H1 (cell line): ENCODE results near the gene LHFPL2. TPM values are rescaled to one million over a fixed set of nuclear protein-coding genes. Genes with fewer than 3 reads are reported as not detected.

Source experiments
- CTCF ChIA-PET: fragments of 300-600 bp; sonication (Branson Sonifier 250); formaldehyde crosslinking; loops from one replicate; lab custom pipeline; 2021; ENCODE audit not compliant: partially characterized antibody; lab: Charles Lee
- POLR2A ChIA-PET: fragments of 300-600 bp; sonication (Branson Sonifier 250); formaldehyde crosslinking; loops from one replicate; lab custom pipeline; 2021; ENCODE audit warnings: inconsistent platforms; ENCODE audit not compliant: partially characterized antibody; lab: Charles Lee
- DNase-seq, 2 experiments: peaks; one replicate each; pipeline versions ENCODE4 v3.0.0 to v3.0.0-alpha.2; 2010 to 2022; ENCODE audit warnings: low spot score in 2 of 2, low read depth in 1 of 2, mixed read lengths in 1 of 2
- FAIRE-seq: peaks from 2 replicates; lab custom pipeline; 2011; peaks lifted over from hg19 to GRCh38; lab: Jason Lieb, UNC
- H2AFZ ChIP-seq: 2 replicates; pipeline ENCODE4 v1.8.1; 2012; ENCODE audit warnings: low read length, inconsistent platforms
- H2AK5ac ChIP-seq: 2 replicates; pipeline ENCODE4 v1.6.1; 2013; ENCODE audit warnings: low read depth, low read length
- H2BK120ac ChIP-seq: replicated peaks from 2 replicates; pipeline ENCODE3; 2013; ENCODE audit warnings: low read depth, low read length, inconsistent platforms
- H2BK12ac ChIP-seq: 2 replicates; pipeline ENCODE4 v1.6.1; 2013; ENCODE audit warnings: low read depth, low read length
- H2BK15ac ChIP-seq: 2 replicates; pipeline ENCODE4 v1.6.1; 2013; ENCODE audit warnings: low read length
- H2BK20ac ChIP-seq: 2 replicates; pipeline ENCODE4 v1.6.1; 2013; ENCODE audit warnings: low read length
- H2BK5ac ChIP-seq: 2 replicates; pipeline ENCODE4 v1.6.1; 2013; ENCODE audit warnings: low read depth, low read length
- H3K14ac ChIP-seq: 2 replicates; pipeline ENCODE4 v1.6.1; 2013; ENCODE audit warnings: inconsistent platforms; ENCODE audit not compliant: insufficient read length
- H3K18ac ChIP-seq: 2 replicates; pipeline ENCODE4 v1.6.1; 2013; ENCODE audit warnings: low read length; ENCODE audit errors: extremely low read depth
- H3K23ac ChIP-seq: 2 replicates; pipeline ENCODE4 v1.6.1; 2013; ENCODE audit warnings: inconsistent platforms; ENCODE audit not compliant: insufficient read length
- H3K23me2 ChIP-seq: 2 replicates; pipeline ENCODE4 v1.6.1; 2013; ENCODE audit warnings: low read depth, low read length
- H3K27ac ChIP-seq: 2 replicates; pipeline ENCODE4 v1.6.1; 2011; ENCODE audit warnings: low read depth, low read length, inconsistent platforms
- H3K27me3 ChIP-seq, 4 experiments: replicated peaks in 1 of 4; 1 replicate in 1 of 4; 2 replicates in 3 of 4; pipeline versions ENCODE4 v1.6.1 to v1.8.1; 2011 to 2013; ENCODE audit warnings: low read length in 3 of 4, mild to moderate bottlenecking in 3 of 4, inconsistent platforms in 2 of 4, mixed read lengths in 2 of 4, moderate library complexity in 1 of 4; ENCODE audit not compliant: control insufficient read depth in 3 of 4, insufficient read depth in 3 of 4; ENCODE audit errors: extremely low read depth in 1 of 4
- H3K36me3 ChIP-seq, 4 experiments: 2 replicates each; pipeline versions ENCODE4 v1.6.1 to v1.8.1; 2011 to 2013; ENCODE audit warnings: mild to moderate bottlenecking in 4 of 4, low read length in 3 of 4, moderate library complexity in 2 of 4, control low read depth in 1 of 4, inconsistent platforms in 1 of 4; ENCODE audit not compliant: insufficient read depth in 4 of 4, control insufficient read depth in 2 of 4
- H3K4ac ChIP-seq: replicated peaks from 2 replicates; pipeline ENCODE3; 2013; ENCODE audit warnings: low read length, low read depth, mixed read lengths, inconsistent platforms; ENCODE audit not compliant: insufficient read length
- H3K4me1 ChIP-seq, 4 experiments: replicated peaks in 1 of 4; 1 replicate in 1 of 4; 2 replicates in 3 of 4; pipeline versions ENCODE4 v1.6.1 to v1.8.1; 2011 to 2013; ENCODE audit warnings: low read length in 3 of 4, inconsistent platforms in 2 of 4, mixed read lengths in 1 of 4; ENCODE audit not compliant: insufficient read depth in 4 of 4, control insufficient read depth in 3 of 4
- H3K4me2 ChIP-seq, 2 experiments: 2 replicates each; pipeline versions ENCODE4 v1.6.1 to v1.8.1; 2011 to 2013; ENCODE audit warnings: low read depth in 2 of 2, low read length in 2 of 2, control low read depth in 1 of 2, inconsistent platforms in 1 of 2, mild to moderate bottlenecking in 1 of 2; ENCODE audit not compliant: insufficient read depth in 1 of 2
- H3K4me3 ChIP-seq, 4 experiments: fragments of 200-600, 300-600 bp in 1 of 4; sonication (generic), shearing (Covaris generic), sonication (Bioruptor Twin) in 1 of 4; 2 replicates each; pipeline versions ENCODE4 v1.5.1 to v1.8.1; 2011 to 2016; ENCODE audit warnings: low read length in 4 of 4, low read depth in 3 of 4, control low read depth in 2 of 4, inconsistent platforms in 2 of 4, mild to moderate bottlenecking in 2 of 4, mixed read lengths in 1 of 4, moderate library complexity in 1 of 4; ENCODE audit not compliant: insufficient read depth in 2 of 4; ENCODE audit errors: extremely low read depth in 1 of 4
- H3K56ac ChIP-seq: replicated peaks from 2 replicates; pipeline ENCODE3; 2013; ENCODE audit warnings: low read depth, mild to moderate bottlenecking, mixed read lengths, low read length, inconsistent platforms; ENCODE audit not compliant: insufficient read length
- H3K79me1 ChIP-seq: 2 replicates; pipeline ENCODE4 v1.6.1; 2013; ENCODE audit warnings: low read depth, low read length, control low read depth
- H3K79me2 ChIP-seq, 2 experiments: 2 replicates each; pipeline versions ENCODE4 v1.6.1 to v1.8.1; 2012 to 2013; ENCODE audit warnings: low read length in 2 of 2, mild to moderate bottlenecking in 2 of 2, inconsistent platforms in 1 of 2; ENCODE audit not compliant: insufficient read depth in 2 of 2, control insufficient read depth in 1 of 2
- H3K9ac ChIP-seq, 4 experiments: replicated peaks in 1 of 4; 1 replicate in 1 of 4; 2 replicates in 3 of 4; pipeline versions ENCODE4 v1.6.1 to v1.8.1; 2011 to 2013; ENCODE audit warnings: low read depth in 3 of 4, low read length in 3 of 4, control low read depth in 2 of 4, mild to moderate bottlenecking in 2 of 4, moderate library complexity in 2 of 4, inconsistent platforms in 1 of 4; ENCODE audit errors: extremely low read depth in 1 of 4
- H3K9me3 ChIP-seq, 2 experiments: 2 replicates each; pipeline versions ENCODE4 v1.6.1 to v1.8.1; 2012 to 2013; ENCODE audit warnings: mild to moderate bottlenecking in 2 of 2, moderate library complexity in 2 of 2, control low read depth in 1 of 2, inconsistent platforms in 1 of 2, low read depth in 1 of 2, low read length in 1 of 2, mixed read lengths in 1 of 2; ENCODE audit not compliant: insufficient read depth in 2 of 2
- H4K20me1 ChIP-seq, 2 experiments: replicated peaks in 1 of 2; 2 replicates each; pipeline versions ENCODE3 to v1.8.1; 2011 to 2013; ENCODE audit warnings: inconsistent platforms in 2 of 2, low read length in 2 of 2, mild to moderate bottlenecking in 1 of 2; ENCODE audit not compliant: insufficient read depth in 2 of 2, control insufficient read depth in 1 of 2
- H4K5ac ChIP-seq: 2 replicates; pipeline ENCODE4 v1.6.1; 2013; ENCODE audit warnings: low read length, low read depth, mixed read lengths, inconsistent platforms; ENCODE audit not compliant: insufficient read length
- H4K8ac ChIP-seq: 2 replicates; pipeline ENCODE4 v1.8.0; 2013; ENCODE audit warnings: mild to moderate bottlenecking, moderate library complexity, low read length, inconsistent platforms; ENCODE audit not compliant: insufficient read depth; ENCODE audit errors: extremely low read depth
- H4K91ac ChIP-seq: replicated peaks from 2 replicates; pipeline ENCODE3; 2013; ENCODE audit warnings: low read length, mixed read lengths, inconsistent platforms; ENCODE audit not compliant: insufficient read length
- BCL11A ChIP-seq, 2 experiments: IDR thresholded peaks; one replicate each; pipeline ENCODE4 v1.6.1; 2011; ENCODE audit warnings: low read depth in 2 of 2, low read length in 2 of 2, mild to moderate bottlenecking in 2 of 2
- CEBPB ChIP-seq: IDR thresholded peaks from 2 replicates; pipeline ENCODE4 v1.6.1; 2012; ENCODE audit warnings: low read depth, low read length
- CHD1 ChIP-seq: IDR thresholded peaks from 2 replicates; pipeline ENCODE4 v1.6.1; 2012; ENCODE audit warnings: low read depth, low read length, improper control_type of control experiment
- CHD2 ChIP-seq: IDR thresholded peaks from 2 replicates; pipeline ENCODE4 v1.6.1; 2012; ENCODE audit warnings: low read length, improper control_type of control experiment
- FOSL1 ChIP-seq: IDR thresholded peaks from 2 replicates; pipeline ENCODE4 v1.6.1; 2011; ENCODE audit warnings: mild to moderate bottlenecking, low read depth, low read length, moderate library complexity; ENCODE audit not compliant: insufficient read depth
- MAFK ChIP-seq: IDR thresholded peaks from 2 replicates; pipeline ENCODE4 v1.6.1; 2012; ENCODE audit warnings: low read depth, mild to moderate bottlenecking, improper control_type of control experiment, low read length
- MAX ChIP-seq: IDR thresholded peaks from 2 replicates; pipeline ENCODE4 v1.6.1; 2012; ENCODE audit warnings: inconsistent platforms
- TBP ChIP-seq: IDR thresholded peaks from 2 replicates; pipeline ENCODE4 v1.6.1; 2011; ENCODE audit warnings: low read depth, low read length, improper control_type of control experiment
- TCF12 ChIP-seq: IDR thresholded peaks from 2 replicates; pipeline ENCODE4 v1.6.1; 2011; ENCODE audit warnings: low read depth, mild to moderate bottlenecking, low read length
- WGBS, 2 experiments: shearing (Covaris generic) in 1 of 2; methylation state at CpG; one replicate each; pipeline versions ENCODE4 v1.1.6 to v1.1.7; 2013 to 2015; ENCODE audit warnings: low lambda C conversion rate in 2 of 2, mixed read lengths in 2 of 2, inconsistent platforms in 1 of 2, low coverage in 1 of 2, missing lambda C conversion rate in 1 of 2; ENCODE audit not compliant: insufficient replicate concordance in 2 of 2, insufficient coverage in 1 of 2, insufficient read length in 1 of 2; ENCODE audit errors: extremely low coverage in 1 of 2, missing lambda C conversion rate in 1 of 2; 5-methylcytosine and 5-hydroxymethylcytosine counted together
- polyA plus RNA-seq, 7 experiments: library from polyadenylated mRNA; depleted of rRNA in 3 of 7; stranded (reverse) in 5 of 7; unstranded in 2 of 7; fragments of >200 nt in 5 of 7; fragments of 200-250 nt in 2 of 7; gene quantifications; 1 replicate in 5 of 7; 2 replicates in 1 of 7; 4 replicates in 1 of 7; pipeline versions ENCODE4 v1.2.1 to v1.2.3, GENCODE V29; 2011 to 2013; ENCODE audit warnings: missing spikeins in 2 of 7, mixed read lengths in 2 of 7
- total RNA-seq: library from RNA; stranded (reverse); fragmentation: NEBNext Ultra II Directional; extraction: Animal tissue kit (Norgen Biotek cat#: 25700); gene quantifications from 2 replicates; pipeline ENCODE4 v1.2.1, GENCODE V29; 2021
- TF ChIP-seq, protein P1 (sequence below): IDR thresholded peaks from 2 replicates; pipeline ENCODE4 v1.6.1; 2012; ENCODE audit warnings: low read length, inconsistent platforms

The LHFPL2 gene
- total and polyA plus RNA-seq, 2 of the 8 experiments (the other 6 are each of a cell fraction or from before 2014, with no cell fraction given): 9.6 to 43.0 TPM

DNA sequence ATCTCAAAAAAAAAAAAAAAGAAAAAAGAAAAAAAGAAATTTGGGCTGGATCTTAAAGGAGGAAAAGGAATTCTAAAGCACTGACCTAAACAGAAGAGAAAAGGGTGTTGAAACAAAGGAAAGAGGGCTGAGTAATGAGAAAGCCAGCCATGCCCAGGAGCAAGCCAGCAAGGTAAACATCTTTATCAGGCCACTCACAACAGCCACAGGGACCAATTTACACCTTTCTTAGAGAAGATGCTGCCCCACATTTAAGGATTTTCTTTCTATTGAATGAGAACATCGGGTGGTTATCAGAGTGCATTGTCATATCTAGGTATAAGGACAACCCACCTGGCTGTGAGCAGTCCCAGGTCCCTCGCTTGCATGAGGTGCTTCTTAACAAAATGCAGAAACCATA, 16.6 kb downstream of the LHFPL2 start:
- Histone ChIP-seq H2BK20ac (no peak overlapping the region), H3K23me2 (no peaks in the 10 kb centered on the region), H3K9ac (no peak overlapping the region), H3K9me3 (no peaks in the 10 kb centered on the region), H3K27me3 (no peaks in the 10 kb centered on the region), H3K79me2 (peaks cover 0 to 83% of the 10 kb centered on the region in 2 experiments; a peak in 3 of 4 replicates), H2BK120ac (no peak overlapping the region), H3K36me3 (peaks cover 4 to 28% (median 15%) of the 10 kb centered on the region in 4 experiments; a peak in 7 of 8 replicates), H2AFZ (no peak overlapping the region), H2BK15ac (no peak overlapping the region), H2BK12ac (no peak overlapping the region), H3K4ac (no peak overlapping the region), H3K4me1 (peaks cover 0 to 4% (median 2%) of the 10 kb centered on the region in 4 experiments; a peak in 2 of 7 replicates), H3K79me1 (peaks cover 9% of the 10 kb centered on the region; the same call in 1 of the 2 replicates), H3K23ac (no peak overlapping the region), H3K27ac (no peak overlapping the region), H4K8ac (no peak overlapping the region), H3K4me2 (no peak overlapping the region), H2BK5ac (no peak overlapping the region), H2AK5ac (no peak overlapping the region), H3K18ac (no peak overlapping the region), H3K56ac (no peak overlapping the region), H4K20me1 (peaks cover 9 to 10% of the 10 kb centered on the region in 2 experiments), H4K5ac (no peak overlapping the region), H4K91ac (no peak overlapping the region), H3K14ac (no peak overlapping the region), H3K4me3 (no peak overlapping the region)
- ChIA-PET CTCF (interaction anchor here (2.7 to 2.9 kb wide), 3 partner anchors 13 to 98 kb away, joined by 11 to 14 read pairs (median 11); no protein-coding TSS in a partner anchor), POLR2A (no interaction called here)
- FAIRE-seq: no peak
- no peak for TF ChIP-seq MAFK
- no peak for TF ChIP-seq FOSL1
- TF ChIP-seq BCL11A (IDR thresholded peaks at IDR 0.05; ENCODE audit: low read depth in 2 of 2, low read length in 2 of 2): no peak
- TF ChIP-seq CHD1: no peak
- TF ChIP-seq, protein P1, sequence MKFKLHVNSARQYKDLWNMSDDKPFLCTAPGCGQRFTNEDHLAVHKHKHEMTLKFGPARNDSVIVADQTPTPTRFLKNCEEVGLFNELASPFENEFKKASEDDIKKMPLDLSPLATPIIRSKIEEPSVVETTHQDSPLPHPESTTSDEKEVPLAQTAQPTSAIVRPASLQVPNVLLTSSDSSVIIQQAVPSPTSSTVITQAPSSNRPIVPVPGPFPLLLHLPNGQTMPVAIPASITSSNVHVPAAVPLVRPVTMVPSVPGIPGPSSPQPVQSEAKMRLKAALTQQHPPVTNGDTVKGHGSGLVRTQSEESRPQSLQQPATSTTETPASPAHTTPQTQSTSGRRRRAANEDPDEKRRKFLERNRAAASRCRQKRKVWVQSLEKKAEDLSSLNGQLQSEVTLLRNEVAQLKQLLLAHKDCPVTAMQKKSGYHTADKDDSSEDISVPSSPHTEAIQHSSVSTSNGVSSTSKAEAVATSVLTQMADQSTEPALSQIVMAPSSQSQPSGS: no peak
- no peak for TF ChIP-seq CHD2
- no peak for TF ChIP-seq TBP
- TF ChIP-seq MAX: no peak
- TF ChIP-seq CEBPB: no peak
- no peak for TF ChIP-seq TCF12
- WGBS, 2 experiments: 98% methylated on average over 2 of the region's 2 CpGs; no CpG with 5 or more reads in 1 of the 2 experiments
- DNase-seq: no peak
